GM23248 (cell line): Measurements from ENCODE around the gene STXBP3.

Experiments
- EZH2 ChIP-seq: fragments of 200-600 bp; sonication (generic); IDR thresholded peaks from 2 replicates; pipeline ENCODE4 v1.6.1; 2018; ENCODE audit warnings: antibody characterized with exemption, mild to moderate bottlenecking; ENCODE audit not compliant: insufficient read depth, poor library complexity, severe bottlenecking
- EZH2phosphoT487 ChIP-seq: fragments of 200-600 bp; sonication (generic); IDR thresholded peaks from 2 replicates; pipeline ENCODE4 v1.6.1; 2018; ENCODE audit warnings: antibody characterized with exemption, moderate library complexity, mild to moderate bottlenecking, low read depth; ENCODE audit not compliant: insufficient read depth

- TF ChIP-seq EZH2 (no peak), EZH2phosphoT487 (no peak)
Observed at GRCh38 chr1:108791790-108792189, 45.3 kb downstream of the STXBP3 start.
